HepG2 (cell line): ENCODE results near the gene LYRM1. TPM values are rescaled to one million over a fixed set of nuclear protein-coding genes. Genes with fewer than 3 reads are reported as not detected.

Experiments used
- ATAC-seq: fragments of 200-7000 bp; cut with Tn5 transposase; 3 replicates; pipeline ENCODE4 v1.9.1; 2020; ENCODE audit warnings: mild to moderate bottlenecking, moderate library complexity
- BruUV-seq: library from RNA; stranded (reverse); fragments of 400-500 nt; replicated peaks from 2 replicates; lab custom pipeline; 2021; lab: Mats Ljungman, UMichigan
- CTCF ChIA-PET: fragments of 300-600 bp; formaldehyde crosslinking; extraction: SDS; loops from one replicate; lab custom pipeline; 2021; ENCODE audit warnings: low total read pairs, inconsistent platforms, low intra/inter-chr PET ratio; lab: Yijun Ruan, JAX
- POLR2A ChIA-PET: fragments of 350-600 bp; sonication (Branson Sonifier 250); formaldehyde crosslinking; loops from one replicate; lab custom pipeline; 2020; ENCODE audit warnings: antibody characterized with exemption, inconsistent platforms; lab: Yijun Ruan, JAX
- DNase-seq: peaks from one replicate; pipeline ENCODE4 v3.0.0-alpha.2; 2015; ENCODE audit warnings: low spot score
- FAIRE-seq: peaks from 3 replicates; lab custom pipeline; 2011; peaks lifted over from hg19 to GRCh38; lab: Jason Lieb, UNC
- H2AFZ ChIP-seq: one replicate; pipeline ENCODE4 v1.6.1; 2011; ENCODE audit warnings: low read length, inconsistent platforms
- H3K27ac ChIP-seq: fragments of 300-600 bp; 3 replicates; pipeline ENCODE4 v1.8.0; 2011; ENCODE audit warnings: mixed run types, mild to moderate bottlenecking, mixed read lengths, low read length, inconsistent platforms; ENCODE audit not compliant: insufficient read depth; ENCODE audit errors: extremely low read length
- H3K27me3 ChIP-seq, 2 experiments: fragments of 200-600 bp in 1 of 2; 2 replicates in 1 of 2; 3 replicates in 1 of 2; pipeline versions ENCODE4 v1.6.0 to v1.8.0; 2011; ENCODE audit warnings: low read length in 2 of 2, mild to moderate bottlenecking in 2 of 2, moderate library complexity in 2 of 2, inconsistent platforms in 1 of 2; ENCODE audit not compliant: insufficient read depth in 2 of 2, control insufficient read depth in 1 of 2
- H3K36me3 ChIP-seq, 2 experiments: fragments of 200-600 bp in 1 of 2; replicated peaks in 1 of 2; 2 replicates in 1 of 2; 3 replicates in 1 of 2; pipeline versions ENCODE4 v1.5.1 to v1.8.0; 2011; ENCODE audit warnings: low read length in 2 of 2, inconsistent platforms in 1 of 2; ENCODE audit not compliant: insufficient read depth in 2 of 2, control insufficient read depth in 1 of 2
- H3K4me1 ChIP-seq: 2 replicates; pipeline ENCODE4 v1.5.1; 2012; ENCODE audit warnings: low read length, inconsistent platforms; ENCODE audit not compliant: insufficient read depth
- H3K4me2 ChIP-seq: 2 replicates; pipeline ENCODE4 v1.6.0; 2011; ENCODE audit warnings: low read depth, low read length, inconsistent platforms
- H3K4me3 ChIP-seq, 3 experiments: fragments of 200-600 bp in 1 of 3; sonication (generic), shearing (Covaris generic) in 1 of 3; replicated peaks in 1 of 3; 2 replicates each; pipeline ENCODE4 v1.5.1; 2011 to 2016; ENCODE audit warnings: low read length in 3 of 3, inconsistent platforms in 2 of 3, low read depth in 2 of 3, mild to moderate bottlenecking in 2 of 3, control low read depth in 1 of 3, mixed read lengths in 1 of 3; ENCODE audit not compliant: insufficient read depth in 1 of 3
- H3K79me2 ChIP-seq: one replicate; pipeline ENCODE4 v1.6.1; 2011; ENCODE audit warnings: low read length, inconsistent platforms; ENCODE audit not compliant: insufficient read depth
- H3K9ac ChIP-seq: 2 replicates; pipeline ENCODE4 v1.6.0; 2011; ENCODE audit warnings: mild to moderate bottlenecking, low read depth, low read length, inconsistent platforms; ENCODE audit not compliant: insufficient read depth
- H3K9me3 ChIP-seq: 2 replicates; pipeline ENCODE4 v1.5.1; 2012; ENCODE audit warnings: mild to moderate bottlenecking, low read length
- H4K20me1 ChIP-seq: 2 replicates; pipeline ENCODE4 v1.6.0; 2011; ENCODE audit warnings: inconsistent platforms, mild to moderate bottlenecking, low read length, moderate library complexity; ENCODE audit not compliant: insufficient read depth
- CTCF ChIP-seq: sonication (generic); formaldehyde crosslinking; IDR thresholded peaks from 2 replicates; pipeline ENCODE4 v1.5.0; 2020; ENCODE audit warnings: mild to moderate bottlenecking, missing genetic modification reagents, moderate library complexity
- KDM2A ChIP-seq: sonication (generic); formaldehyde crosslinking; IDR thresholded peaks from 2 replicates; pipeline ENCODE4 v1.4.0; 2020; ENCODE audit warnings: low read depth, missing genetic modification reagents, borderline replicate concordance
- SIX1 ChIP-seq: sonication (generic); formaldehyde crosslinking; IDR thresholded peaks from 2 replicates; pipeline ENCODE4 v1.4.0; 2020; ENCODE audit warnings: missing genetic modification reagents, borderline replicate concordance
- SMC3 ChIP-seq: IDR thresholded peaks from 2 replicates; pipeline ENCODE4 v1.6.1; 2011; ENCODE audit warnings: low read length, improper control_type of control experiment
- STAG1 ChIP-seq: sonication (generic); formaldehyde crosslinking; IDR thresholded peaks from 2 replicates; pipeline ENCODE4 v1.4.0; 2020; ENCODE audit warnings: missing genetic modification reagents
- ZBTB1 ChIP-seq: sonication (generic); formaldehyde crosslinking; IDR thresholded peaks from 2 replicates; pipeline ENCODE4 v1.4.0; 2020; ENCODE audit warnings: missing genetic modification reagents, borderline replicate concordance
- ZBTB4 ChIP-seq: sonication (generic); formaldehyde crosslinking; IDR thresholded peaks from 2 replicates; pipeline ENCODE4 v1.4.0; 2020; ENCODE audit warnings: missing genetic modification reagents, mild to moderate bottlenecking, borderline replicate concordance
- ZBTB43 ChIP-seq: sonication (generic); formaldehyde crosslinking; conservative IDR thresholded peaks from 2 replicates; pipeline ENCODE4 v1.4.0; 2020; ENCODE audit warnings: missing genetic modification reagents
- ZFP36L2 ChIP-seq: sonication (generic); formaldehyde crosslinking; IDR thresholded peaks from 2 replicates; pipeline ENCODE4 v1.4.0; 2020; ENCODE audit warnings: missing genetic modification reagents
- ZFP37 ChIP-seq: sonication (generic); formaldehyde crosslinking; IDR thresholded peaks from 2 replicates; pipeline ENCODE4 v1.4.0; 2020; ENCODE audit warnings: missing genetic modification reagents, borderline replicate concordance
- ZNF574 ChIP-seq: sonication (generic); formaldehyde crosslinking; IDR thresholded peaks from 2 replicates; pipeline ENCODE4 v1.4.0; 2020; ENCODE audit warnings: missing genetic modification reagents
- WGBS: methylation state at CpG from one replicate; pipeline ENCODE4 v1.1.6; 2017; ENCODE audit warnings: low lambda C conversion rate; 5-methylcytosine and 5-hydroxymethylcytosine counted together
- in situ Hi-C: cut with HindIII; loops from 2 replicates; pipeline ENCODE4 v1.10.0; 2017; ENCODE audit warnings: low pct_unique_long_range_greater_than_20kb; ENCODE audit not compliant: extremely low pct_ligation_motif_present
- intact Hi-C: fragments of 100-400 bp; cut with micrococcal nuclease; formaldehyde crosslinking; loops from one replicate; pipeline ENCODE4 v1.10.0; 2022; ENCODE audit not compliant: unreplicated experiment
- polyA plus RNA-seq, 8 experiments: library from polyadenylated mRNA; depleted of rRNA in 3 of 8; stranded (reverse) in 7 of 8; unstranded in 1 of 8; fragments of >200 nt; fragmentation: Illumina TruSeq in 4 of 8; extraction: Trizol in 4 of 8; gene quantifications; 2 replicates each; pipeline versions ENCODE4 v1.2.1 to v1.2.3, GENCODE V29; 2011 to 2016; ENCODE audit warnings: low read depth in 4 of 8, missing spikeins in 1 of 8, mixed read lengths in 1 of 8; ENCODE audit not compliant: insufficient read depth in 1 of 8
- total RNA-seq, 5 experiments: library from RNA; depleted of rRNA; stranded (reverse); fragments of >200 nt; fragmentation: Illumina TruSeq; extraction: Trizol; gene quantifications; 2 replicates each; pipeline ENCODE4 v1.2.3, GENCODE V29; 2016; ENCODE audit warnings: low read depth in 1 of 5
- TF ChIP-seq, protein P1 (sequence below): sonication (generic); formaldehyde crosslinking; IDR thresholded peaks from 2 replicates; pipeline ENCODE4 v1.4.0; 2020; ENCODE audit warnings: missing genetic modification reagents, mild to moderate bottlenecking, borderline replicate concordance

LYRM1 gene
- total and polyA plus RNA-seq, 2 of the 13 experiments (the other 11 are each of a cell fraction or from before 2014, with no cell fraction given), result 59.2 to 82.6 TPM

DNA sequence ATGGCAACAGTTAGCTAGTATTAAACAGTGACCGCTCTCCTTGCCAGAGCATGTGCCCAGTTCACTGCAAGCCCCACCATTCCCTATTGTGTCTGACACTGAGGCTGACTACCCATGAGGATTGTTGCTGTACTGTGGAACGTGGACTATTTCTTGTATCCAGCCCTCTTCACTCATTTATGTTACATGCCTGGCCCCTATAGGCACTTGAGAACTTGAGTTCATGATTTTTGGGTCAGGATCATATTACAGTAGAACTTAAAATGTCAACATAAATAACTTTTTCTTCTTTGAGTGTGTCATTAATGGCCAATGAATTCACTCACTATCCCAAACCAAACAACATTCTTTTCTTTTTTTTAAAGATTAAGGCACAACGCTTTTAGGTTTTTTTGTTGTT lies 55.7 kb downstream of the LYRM1 start:
- WGBS, result 18% methylated on average over 3 of the region's 3 CpGs
- FAIRE-seq (peak; percentile 63), DNase-seq (no peak), ATAC-seq (peak; percentile 62)
- in situ Hi-C loops (no loop called here), intact Hi-C loops (no loop called here)
- Histone ChIP-seq H3K27ac (no peak overlapping the region), H3K4me1 (no peaks in the 10 kb centered on the region), H4K20me1 (no peaks in the 10 kb centered on the region), H3K79me2 (no peaks in the 10 kb centered on the region), H2AFZ (no peak overlapping the region), H3K36me3 (no peaks in the 10 kb centered on the region), H3K27me3 (peaks cover 0 to 6% of the 10 kb centered on the region in 2 experiments; a peak in 2 of 5 replicates), H3K9me3 (no peaks in the 10 kb centered on the region), H3K9ac (no peak overlapping the region), H3K4me2 (no peak overlapping the region), H3K4me3 (no peak overlapping the region)
- ChIA-PET CTCF (no interaction called here), POLR2A (no interaction called here)
- BruUV-seq, result no TSS peak
- TF ChIP-seq ZBTB4 (CRISPR knock-in tag), result no peak
- TF ChIP-seq KDM2A, result no peak
- TF ChIP-seq ZBTB1, result no peak
- TF ChIP-seq ZNF574 (CRISPR knock-in tag), result no peak
- TF ChIP-seq ZFP37, result no peak
- peak; percentile 48 for TF ChIP-seq STAG1 (CRISPR knock-in tag)
- no peak for TF ChIP-seq ZBTB43
- no peak for TF ChIP-seq ZFP36L2 (CRISPR knock-in tag)
- TF ChIP-seq SIX1 (CRISPR knock-in tag), result peak; percentile 31; the same call in 1 of the 2 replicates
- TF ChIP-seq CTCF (CRISPR knock-in tag), result peak; percentile 38
- 0 out of 2 replicates have a peak, but pooled peaks have one; percentile 10 for TF ChIP-seq SMC3
- TF ChIP-seq, protein P1, sequence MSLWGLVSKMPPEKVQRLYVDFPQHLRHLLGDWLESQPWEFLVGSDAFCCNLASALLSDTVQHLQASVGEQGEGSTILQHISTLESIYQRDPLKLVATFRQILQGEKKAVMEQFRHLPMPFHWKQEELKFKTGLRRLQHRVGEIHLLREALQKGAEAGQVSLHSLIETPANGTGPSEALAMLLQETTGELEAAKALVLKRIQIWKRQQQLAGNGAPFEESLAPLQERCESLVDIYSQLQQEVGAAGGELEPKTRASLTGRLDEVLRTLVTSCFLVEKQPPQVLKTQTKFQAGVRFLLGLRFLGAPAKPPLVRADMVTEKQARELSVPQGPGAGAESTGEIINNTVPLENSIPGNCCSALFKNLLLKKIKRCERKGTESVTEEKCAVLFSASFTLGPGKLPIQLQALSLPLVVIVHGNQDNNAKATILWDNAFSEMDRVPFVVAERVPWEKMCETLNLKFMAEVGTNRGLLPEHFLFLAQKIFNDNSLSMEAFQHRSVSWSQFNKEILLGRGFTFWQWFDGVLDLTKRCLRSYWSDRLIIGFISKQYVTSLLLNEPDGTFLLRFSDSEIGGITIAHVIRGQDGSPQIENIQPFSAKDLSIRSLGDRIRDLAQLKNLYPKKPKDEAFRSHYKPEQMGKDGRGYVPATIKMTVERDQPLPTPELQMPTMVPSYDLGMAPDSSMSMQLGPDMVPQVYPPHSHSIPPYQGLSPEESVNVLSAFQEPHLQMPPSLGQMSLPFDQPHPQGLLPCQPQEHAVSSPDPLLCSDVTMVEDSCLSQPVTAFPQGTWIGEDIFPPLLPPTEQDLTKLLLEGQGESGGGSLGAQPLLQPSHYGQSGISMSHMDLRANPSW (CRISPR knock-in tag), result no peak
